Subcutaneous abdominal adipose tissue (tissue), 5 donors: ENCODE data around the gene TAPBP.
"Not testable (repeated sequence)": the region's sequence is repeated elsewhere in the genome, so short reads cannot be mapped to it uniquely, and the experiment has no call there.

Experiments used
- H3K27ac ChIP-seq: one replicate; pipeline ENCODE4 v1.7.0; 2013; ENCODE audit warnings: low read depth, mild to moderate bottlenecking, inconsistent platforms, low read length, moderate library complexity
- H3K27me3 ChIP-seq, 5 donors: one replicate each; pipeline ENCODE4 v1.7.0; 2013; ENCODE audit warnings: low read length in 5 of 5, inconsistent platforms in 1 of 5; ENCODE audit not compliant: control insufficient read depth in 5 of 5, insufficient read depth in 4 of 5
- H3K36me3 ChIP-seq, 5 donors: one replicate each; pipeline ENCODE4 v1.7.0; 2013; ENCODE audit warnings: low read length in 5 of 5; ENCODE audit not compliant: control insufficient read depth in 5 of 5, insufficient read depth in 5 of 5
- H3K4me1 ChIP-seq, 5 donors: one replicate each; pipeline ENCODE4 v1.7.0; 2013; ENCODE audit warnings: low read length in 5 of 5, mild to moderate bottlenecking in 3 of 5, moderate library complexity in 1 of 5; ENCODE audit not compliant: control insufficient read depth in 5 of 5, insufficient read depth in 5 of 5
- H3K4me3 ChIP-seq, 5 donors: one replicate each; pipeline ENCODE4 v1.7.0; 2013; ENCODE audit warnings: low read length in 5 of 5, low read depth in 1 of 5
- H3K9ac ChIP-seq, 5 donors: one replicate each; pipeline ENCODE4 v1.7.0; 2013; ENCODE audit warnings: low read length in 5 of 5, mild to moderate bottlenecking in 4 of 5, moderate library complexity in 3 of 5
- H3K9me3 ChIP-seq, 5 donors: one replicate each; pipeline ENCODE4 v1.7.0; 2013; ENCODE audit warnings: low read length in 5 of 5; ENCODE audit not compliant: control insufficient read depth in 5 of 5
- donor health status: healthy.
- donor health status: healthy.
- donor health status: healthy.
- donor health status: healthy.
- donor health status: healthy.

TAPBP gene

DNA sequence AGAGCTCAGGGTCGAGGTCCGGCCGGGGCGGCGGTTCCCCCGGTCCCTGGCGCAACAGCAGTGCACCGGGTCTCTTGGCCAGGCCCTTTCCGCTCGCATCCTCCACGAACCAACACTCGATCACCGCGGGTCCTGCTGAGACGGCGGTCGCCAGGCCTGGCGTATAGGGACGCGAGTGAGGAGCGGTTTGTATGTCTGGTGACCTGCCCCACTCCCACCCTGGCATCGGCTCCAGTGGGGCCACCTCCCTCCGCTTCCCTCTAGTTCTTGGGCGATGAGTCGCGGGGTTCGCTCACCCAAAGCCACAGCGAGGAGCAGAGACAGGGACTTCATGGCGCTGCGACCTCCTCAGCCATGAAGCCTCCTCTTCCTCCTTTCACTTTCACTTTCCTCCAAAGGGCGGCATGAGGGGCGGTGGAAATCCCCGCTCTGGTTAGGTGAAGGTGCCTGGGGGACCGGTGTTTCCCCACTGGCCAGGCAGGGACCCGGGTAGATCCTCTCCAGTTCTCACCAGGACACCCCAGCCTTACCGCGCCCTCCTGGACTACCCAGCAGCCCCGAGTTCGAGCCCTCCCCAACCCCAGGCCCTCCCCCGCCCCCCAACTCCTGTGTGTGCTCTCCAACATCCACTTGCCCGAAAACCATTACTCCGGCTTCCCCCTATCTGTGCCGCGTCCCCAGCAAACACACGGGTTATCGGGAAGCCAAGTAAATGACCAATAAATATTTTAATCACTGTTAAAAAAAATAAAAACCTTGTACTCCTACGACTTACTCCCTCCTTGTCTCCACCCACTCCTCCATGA, at the start of gene TAPBP:
Gene TAPBP, minus strand, starts transcription at position 370 of the 806 bp plus-strand sequence. Its CDS starts 37 bp downstream, at position 333.
- peaks cover 13 to 57% (median 53%) of the 10 kb centered on the region in 5 donors for H3K4me1 ChIP-seq
- H3K27ac ChIP-seq: peak within 1 kb of the TSS; percentile 96

DNA sequence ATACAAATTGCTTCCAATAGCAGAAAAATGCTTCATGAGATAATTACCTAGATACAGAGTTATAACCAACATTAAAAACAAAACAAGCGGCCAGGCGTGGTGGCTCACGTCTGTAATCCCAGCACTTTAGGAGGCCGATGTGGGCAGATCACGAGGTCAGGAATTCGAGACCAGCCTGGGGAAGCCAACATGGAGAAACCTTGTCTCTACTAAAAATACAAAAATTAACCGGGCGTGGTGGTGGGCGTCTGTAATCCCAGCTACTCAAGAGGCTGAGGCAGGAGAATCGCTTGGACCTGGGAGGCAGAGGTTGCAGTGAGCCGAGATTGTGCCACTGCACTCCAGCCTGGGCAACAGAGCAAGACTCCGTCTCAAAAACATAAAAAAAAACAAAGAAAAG, 49.6 kb upstream of the TAPBP start:
- not testable (repeated sequence) for H3K36me3 ChIP-seq, H3K27ac ChIP-seq, H3K4me1 ChIP-seq, H3K27me3 ChIP-seq, H3K4me3 ChIP-seq, H3K9ac ChIP-seq, H3K9me3 ChIP-seq

More for the DNA sequence above, at the start of gene TAPBP:
- Histone ChIP-seq H3K9ac (peak within 1 kb of the TSS; percentile 87 to 100 (median 94)), H3K4me3 (peak within 1 kb of the TSS; percentile 92 to 99 (median 94)), H3K9me3 (no peaks in the 10 kb centered on the region), H3K27me3 (no peaks in the 10 kb centered on the region), H3K36me3 (peaks cover 0 to 16% (median 8%) of the 10 kb centered on the region in 5 donors)

DNA sequence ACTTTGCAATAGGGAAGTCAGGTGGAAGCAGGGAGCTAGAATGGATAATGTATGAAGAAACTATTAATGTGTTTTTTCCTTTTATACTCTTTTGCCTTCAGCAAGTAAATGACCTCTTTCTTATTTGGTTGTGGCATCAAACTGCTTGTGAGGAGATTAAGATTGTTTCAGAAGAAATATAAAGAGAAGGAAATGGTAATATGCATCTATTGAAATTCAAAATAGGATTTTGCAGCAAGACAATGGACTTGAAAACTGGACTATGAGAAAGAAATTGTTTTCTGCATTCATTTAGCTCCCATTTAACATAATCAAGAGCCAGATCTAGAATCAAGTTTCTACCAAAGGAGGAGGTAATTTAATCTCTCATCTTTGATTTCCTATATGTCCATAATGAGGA, 45.5 kb upstream of the TAPBP start:
- Histone ChIP-seq H3K4me1 (no peaks in the 10 kb centered on the region), H3K9ac (no peak overlapping the region), H3K4me3 (no peak overlapping the region), H3K27me3 (peaks cover 0 to 5% (median 0%) of the 10 kb centered on the region in 5 donors), H3K36me3 (no peaks in the 10 kb centered on the region), H3K27ac (no peak overlapping the region), H3K9me3 (no peaks in the 10 kb centered on the region)

DNA sequence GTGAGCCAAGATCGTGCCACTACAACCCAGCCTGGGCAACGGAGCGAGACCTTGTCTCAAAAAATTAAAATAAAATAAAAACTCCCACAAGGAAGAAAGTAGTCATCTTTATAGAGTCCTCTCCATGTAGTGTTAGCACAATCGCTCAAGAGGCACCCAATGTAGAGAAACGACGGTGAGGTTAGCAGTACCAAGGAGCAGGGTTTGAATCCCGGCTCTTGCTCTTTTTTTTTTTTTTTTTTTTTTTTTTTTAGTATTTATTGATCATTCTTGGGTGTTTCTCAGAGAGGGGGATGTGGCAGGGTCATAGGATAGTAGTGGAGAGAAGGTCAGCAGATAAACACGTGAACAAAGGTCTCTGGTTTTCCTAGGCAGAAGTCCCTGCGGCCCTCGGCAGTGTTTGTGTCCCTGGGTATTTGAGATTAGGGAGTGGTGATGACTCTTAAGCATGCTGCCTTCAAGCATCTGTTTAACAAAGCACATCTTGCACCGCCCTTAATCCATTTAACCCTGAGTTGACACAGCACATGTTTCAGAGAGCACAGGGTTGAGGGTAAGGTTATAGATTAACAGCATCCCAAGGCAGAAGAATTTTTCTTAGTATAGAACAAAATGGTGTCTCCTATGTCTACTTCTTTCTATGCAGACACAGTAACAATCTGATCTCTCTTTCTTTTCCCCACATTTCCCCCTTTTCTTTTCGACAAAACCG, 43.4 kb upstream of the TAPBP start:
- not testable (repeated sequence) for H3K27me3 ChIP-seq, H3K9me3 ChIP-seq, H3K4me3 ChIP-seq, H3K9ac ChIP-seq, H3K36me3 ChIP-seq, H3K27ac ChIP-seq, H3K4me1 ChIP-seq

DNA sequence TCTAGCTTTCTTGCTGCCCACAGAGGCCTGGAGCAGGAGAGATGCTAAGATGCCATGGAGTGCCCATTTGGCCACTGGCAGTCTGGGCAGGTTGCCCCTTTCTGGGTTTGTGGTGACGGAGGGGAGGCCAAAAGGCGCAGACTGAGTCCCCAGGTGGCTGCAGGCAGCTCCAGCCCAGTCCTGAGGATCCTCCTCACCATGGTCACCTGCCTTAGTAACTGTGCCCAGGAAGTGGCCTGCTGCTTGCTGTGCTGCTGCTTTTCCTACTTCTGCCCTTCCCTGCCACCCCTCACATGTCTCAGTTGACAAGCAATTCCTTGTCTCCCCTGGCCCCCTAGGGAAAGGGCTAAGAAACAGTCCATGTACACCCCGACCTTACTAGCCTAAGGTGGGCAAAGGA, 42.4 kb upstream of the TAPBP start:
- H3K36me3 ChIP-seq: no peaks in the 10 kb centered on the region
- H3K27ac ChIP-seq: no peak overlapping the region
- H3K27me3 ChIP-seq: peaks cover 0 to 5% (median 0%) of the 10 kb centered on the region in 5 donors
- H3K4me3 ChIP-seq: no peak overlapping the region
- H3K9ac ChIP-seq: no peak overlapping the region
- H3K4me1 ChIP-seq: no peaks in the 10 kb centered on the region
- no peaks in the 10 kb centered on the region for H3K9me3 ChIP-seq

DNA sequence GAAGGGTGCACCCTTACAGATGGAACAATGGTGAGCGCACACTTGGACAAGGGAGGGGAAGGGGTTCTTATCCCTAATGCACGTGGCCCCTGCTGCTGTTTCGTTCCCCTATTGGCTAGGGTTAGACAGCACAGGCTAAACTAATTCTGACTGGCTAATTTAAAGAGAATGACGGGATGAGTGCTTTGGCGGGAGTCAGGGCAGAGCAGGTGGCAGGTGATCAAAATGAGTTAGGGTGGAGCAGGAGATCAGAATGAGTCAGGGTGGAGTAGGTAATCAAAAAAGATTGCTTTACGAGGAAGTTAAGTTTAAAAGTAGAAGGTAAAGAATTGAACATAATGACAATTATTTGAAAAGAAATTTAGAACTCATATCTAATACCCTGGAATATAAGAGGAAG, 42.0 kb upstream of the TAPBP start:
- not testable (repeated sequence) for H3K27me3 ChIP-seq, H3K4me1 ChIP-seq, H3K9ac ChIP-seq, H3K27ac ChIP-seq, H3K4me3 ChIP-seq, H3K36me3 ChIP-seq, H3K9me3 ChIP-seq

DNA sequence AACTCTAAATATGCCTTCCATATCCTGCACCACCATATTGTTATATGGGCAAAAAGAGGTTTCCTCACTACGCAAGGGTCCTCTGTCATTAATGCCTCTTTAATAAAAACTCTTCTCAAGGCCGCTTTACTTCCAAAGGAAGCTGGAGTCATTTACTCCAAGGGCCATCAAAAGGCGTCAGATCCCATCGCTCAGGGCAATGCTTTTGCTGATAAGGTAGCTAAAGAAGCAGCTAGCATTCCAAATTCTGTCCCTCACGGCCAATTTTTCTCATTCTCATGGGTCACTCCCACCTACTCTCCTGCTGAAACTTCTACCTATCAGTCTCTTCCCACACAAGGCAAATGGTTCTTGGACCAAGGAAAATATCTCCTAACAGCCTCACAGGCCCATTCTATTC, 33.9 kb upstream of the TAPBP start:
- no peak overlapping the region for H3K9ac ChIP-seq
- H3K36me3 ChIP-seq: no peaks in the 10 kb centered on the region
- H3K4me3 ChIP-seq: peak overlapping the region in 1 of 5 donors; percentile 2
- no peaks in the 10 kb centered on the region for H3K9me3 ChIP-seq
- no peak overlapping the region for H3K27ac ChIP-seq
- no peaks in the 10 kb centered on the region for H3K27me3 ChIP-seq
- peaks cover 0 to 7% (median 5%) of the 10 kb centered on the region in 5 donors for H3K4me1 ChIP-seq

DNA sequence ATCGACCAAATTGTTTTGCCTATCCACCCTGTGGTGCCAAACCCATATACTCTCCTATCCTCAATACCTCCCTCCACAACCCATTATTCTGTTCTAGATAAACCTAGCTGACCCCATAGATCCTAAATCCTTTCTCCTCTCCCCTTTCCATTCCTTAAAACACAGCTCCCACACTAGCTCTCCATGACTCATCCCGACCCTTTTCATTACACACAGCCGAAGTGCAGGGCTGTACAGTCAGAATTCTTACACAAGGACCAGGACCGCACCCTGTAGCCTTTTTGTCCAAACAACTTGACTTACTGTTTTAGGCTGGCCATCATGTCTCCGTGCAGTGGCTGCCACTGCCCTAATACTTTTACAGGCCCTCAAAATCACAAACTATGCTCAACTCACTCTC, 33.1 kb upstream of the TAPBP start:
- H3K27ac ChIP-seq, H3K9me3 ChIP-seq: not testable (repeated sequence)

DNA sequence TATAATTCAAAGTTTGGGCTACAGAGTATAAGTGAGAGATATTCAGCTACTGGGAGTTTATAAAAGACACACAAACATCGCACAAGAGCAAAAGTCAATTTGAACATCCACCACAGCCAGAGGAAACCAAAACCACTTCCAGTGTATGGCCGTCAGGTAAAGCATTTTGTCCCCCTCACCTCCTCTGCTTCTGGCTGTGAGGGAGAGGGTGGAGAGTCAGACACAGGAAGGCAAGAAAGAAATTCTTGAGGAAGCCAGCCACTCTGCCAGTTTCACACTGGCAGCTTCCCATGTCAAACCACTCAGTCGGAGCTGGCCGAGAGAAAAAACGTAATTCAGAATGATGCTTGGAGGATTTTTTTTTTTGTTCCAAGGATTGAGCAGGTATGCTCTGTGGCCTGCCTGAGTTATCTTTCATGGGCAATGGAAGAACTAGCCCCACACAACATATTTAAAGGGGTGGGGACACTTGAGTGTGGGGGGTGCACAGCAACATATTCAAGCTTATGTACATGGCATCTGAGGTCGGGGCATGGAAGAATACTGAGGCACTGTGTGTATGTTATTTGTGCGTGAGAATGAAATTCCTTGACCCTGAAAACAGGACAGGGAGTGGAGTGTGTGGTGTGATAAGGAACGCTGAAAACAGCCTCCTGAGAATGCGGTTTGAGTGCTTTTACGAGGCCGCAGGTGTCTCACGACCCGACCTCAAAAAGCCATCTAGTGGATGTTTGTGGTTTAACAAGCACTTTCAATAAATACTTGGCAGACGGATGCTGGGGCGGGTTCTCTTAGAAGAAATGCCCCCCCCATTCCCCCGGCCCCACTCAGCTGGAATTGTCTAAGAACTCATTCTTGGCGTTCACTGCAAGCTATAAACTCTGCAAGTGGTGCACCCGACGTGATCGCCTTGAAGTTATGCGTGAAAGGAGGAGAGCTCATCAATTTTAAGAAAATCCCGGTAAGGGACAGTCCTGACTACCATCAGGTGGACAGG, 31.1 kb upstream of the TAPBP start:
- Histone ChIP-seq H3K27me3 (no peaks in the 10 kb centered on the region), H3K36me3 (no peaks in the 10 kb centered on the region), H3K9me3 (no peaks in the 10 kb centered on the region), H3K27ac (no peak overlapping the region), H3K4me3 (peak overlapping the region in 3 of 5 donors; percentile 42 to 57 (median 42)), H3K9ac (peak overlapping the region in 1 of 5 donors; percentile 52), H3K4me1 (peaks cover 0 to 7% (median 5%) of the 10 kb centered on the region in 5 donors)

More for the DNA sequence above, 33.1 kb upstream of the TAPBP start:
- H3K9ac ChIP-seq, H3K36me3 ChIP-seq, H3K4me3 ChIP-seq, H3K27me3 ChIP-seq, H3K4me1 ChIP-seq: not testable (repeated sequence)
